Gastroesophageal sphincter (tissue), 4 donors: ENCODE results near the gene DNTT. TPM values are rescaled to one million over a fixed set of nuclear protein-coding genes. Genes with fewer than 3 reads are reported as not detected.

ENCODE experiments used
- ATAC-seq: fragments of 150-250 bp; one replicate; pipeline ENCODE4 v1.9.1; 2016; ENCODE audit warnings: mild to moderate bottlenecking, moderate library complexity
- H3K27ac ChIP-seq, 4 donors: fragments of 200-600 bp; sonication (generic) in 3 of 4; 1 replicate in 3 of 4; 2 replicates in 1 of 4; pipeline ENCODE4 v1.5.1; 2016 to 2019
- H3K27me3 ChIP-seq: fragments of 200-600 bp; sonication (generic); one replicate; pipeline ENCODE4 v1.5.1; 2019
- H3K36me3 ChIP-seq, 2 donors: fragments of 200-600 bp; sonication (generic); one replicate each; pipeline ENCODE4 v1.5.1; 2019; ENCODE audit warnings: control low read depth in 1 of 2
- H3K4me1 ChIP-seq, 3 donors: fragments of 200-600 bp; sonication (generic); 1 replicate in 2 of 3; 2 replicates in 1 of 3; pipeline ENCODE4 v1.5.1; 2016 to 2019; ENCODE audit warnings: control low read depth in 2 of 3
- H3K4me3 ChIP-seq, 2 donors: fragments of 200-600 bp; sonication (generic); one replicate each; pipeline ENCODE4 v1.5.1; 2019; ENCODE audit warnings: mild to moderate bottlenecking in 1 of 2, moderate library complexity in 1 of 2
- H3K9me3 ChIP-seq, 3 donors: fragments of 200-600 bp; sonication (generic); one replicate each; pipeline ENCODE4 v1.5.1; 2017 to 2019; ENCODE audit warnings: control low read depth in 2 of 3
- EP300 ChIP-seq: sonication (generic); formaldehyde crosslinking; IDR thresholded peaks from one replicate; pipeline ENCODE4 v1.6.1; 2017; ENCODE audit warnings: antibody characterized with exemption, mild to moderate bottlenecking
- POLR2A ChIP-seq, 2 donors: fragments of 450-650 bp; IDR thresholded peaks; one replicate each; pipeline ENCODE4 v1.6.1; 2017; ENCODE audit warnings: antibody characterized with exemption in 2 of 2, mild to moderate bottlenecking in 2 of 2, moderate library complexity in 1 of 2
- POLR2AphosphoS5 ChIP-seq: sonication (generic); formaldehyde crosslinking; IDR thresholded peaks from one replicate; pipeline ENCODE4 v1.6.1; 2017; ENCODE audit warnings: antibody characterized with exemption
- WGBS, 2 donors: methylation state at CpG; one replicate each; pipeline ENCODE4 v1.1.5; 2018; ENCODE audit warnings: low coverage in 1 of 2; 5-methylcytosine and 5-hydroxymethylcytosine counted together
- total RNA-seq, 4 donors: library from RNA; depleted of rRNA; stranded (reverse); fragments of >200 nt; gene quantifications; one replicate each; pipeline ENCODE4 v1.1.0, GENCODE V29; 2016
- TF ChIP-seq, protein P1 (sequence below), 4 experiments: fragments of 200-600 bp in 2 of 4; fragments of 450-650 bp in 2 of 4; sonication (generic) in 1 of 4; IDR thresholded peaks; one replicate each; pipeline ENCODE4 v1.5.1; 2017 to 2019; ENCODE audit warnings: antibody characterized with exemption in 4 of 4, mild to moderate bottlenecking in 2 of 4, moderate library complexity in 2 of 4

The DNTT gene
- total RNA-seq, 4 donors from 2014 or later = not detected

DNA sequence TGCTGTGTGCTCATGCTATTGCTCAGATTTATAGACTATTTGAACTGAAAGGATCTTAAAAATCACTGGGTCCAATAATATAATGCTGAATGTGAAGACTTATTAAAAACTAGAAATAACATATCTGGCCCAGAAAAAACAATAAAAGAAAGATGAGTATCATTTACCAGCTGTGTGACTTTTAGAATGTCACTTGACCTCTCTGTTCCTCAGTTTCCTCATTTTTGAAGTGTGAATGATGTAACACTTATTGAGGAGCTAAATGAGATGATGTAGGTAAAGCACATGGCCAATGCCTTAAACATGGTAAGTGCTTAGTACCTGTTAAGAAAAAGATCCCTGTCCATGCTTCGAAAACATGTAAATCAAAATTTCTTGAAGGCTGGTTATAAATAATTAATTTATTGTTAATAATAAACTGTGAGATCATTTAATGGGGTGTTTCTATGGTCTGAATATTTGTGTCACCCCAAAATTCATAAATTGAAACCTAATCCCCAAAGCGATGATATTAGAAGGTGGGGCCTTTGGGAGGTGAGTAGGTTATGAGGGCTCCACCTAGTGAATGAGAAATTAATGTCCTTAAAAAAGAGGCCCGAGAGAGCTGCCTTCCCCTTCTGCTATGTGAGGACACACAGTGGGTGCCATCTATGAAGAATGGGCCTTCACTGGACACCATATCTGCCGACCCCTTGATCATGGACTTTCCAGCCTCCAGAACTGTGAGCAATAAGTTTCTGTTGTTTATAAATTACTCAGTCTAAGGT lies 13.0 kb downstream of the DNTT start:
- TF ChIP-seq, protein P1, sequence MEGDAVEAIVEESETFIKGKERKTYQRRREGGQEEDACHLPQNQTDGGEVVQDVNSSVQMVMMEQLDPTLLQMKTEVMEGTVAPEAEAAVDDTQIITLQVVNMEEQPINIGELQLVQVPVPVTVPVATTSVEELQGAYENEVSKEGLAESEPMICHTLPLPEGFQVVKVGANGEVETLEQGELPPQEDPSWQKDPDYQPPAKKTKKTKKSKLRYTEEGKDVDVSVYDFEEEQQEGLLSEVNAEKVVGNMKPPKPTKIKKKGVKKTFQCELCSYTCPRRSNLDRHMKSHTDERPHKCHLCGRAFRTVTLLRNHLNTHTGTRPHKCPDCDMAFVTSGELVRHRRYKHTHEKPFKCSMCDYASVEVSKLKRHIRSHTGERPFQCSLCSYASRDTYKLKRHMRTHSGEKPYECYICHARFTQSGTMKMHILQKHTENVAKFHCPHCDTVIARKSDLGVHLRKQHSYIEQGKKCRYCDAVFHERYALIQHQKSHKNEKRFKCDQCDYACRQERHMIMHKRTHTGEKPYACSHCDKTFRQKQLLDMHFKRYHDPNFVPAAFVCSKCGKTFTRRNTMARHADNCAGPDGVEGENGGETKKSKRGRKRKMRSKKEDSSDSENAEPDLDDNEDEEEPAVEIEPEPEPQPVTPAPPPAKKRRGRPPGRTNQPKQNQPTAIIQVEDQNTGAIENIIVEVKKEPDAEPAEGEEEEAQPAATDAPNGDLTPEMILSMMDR (IDR thresholded peaks at IDR 0.05) = no peak
- TF ChIP-seq EP300 = no peak
- no peak for TF ChIP-seq POLR2A (IDR thresholded peaks at IDR 0.05)
- WGBS, 2 donors = 67 to 80% methylated on average over 4 of the region's 4 CpGs
- no peaks in the 10 kb centered on the region for H3K9me3 ChIP-seq

GRCh38 chr10:96319754-96320474 lies 15.7 kb downstream of the DNTT start:
- H3K4me1 ChIP-seq = peaks cover 0 to 5% (median 0%) of the 10 kb centered on the region in 3 donors
- H3K27ac ChIP-seq = no peak overlapping the region
- ATAC-seq = no peak
- H3K4me3 ChIP-seq = no peak overlapping the region
- no peaks in the 10 kb centered on the region for H3K9me3 ChIP-seq
- peaks cover 38% of the 10 kb centered on the region for H3K27me3 ChIP-seq
- TF ChIP-seq EP300 (no peak), POLR2AphosphoS5 (no peak), POLR2A (IDR thresholded peaks at IDR 0.05) (no peak)
- TF ChIP-seq, protein P1 (IDR thresholded peaks at IDR 0.05) = no peak
- no peaks in the 10 kb centered on the region for H3K36me3 ChIP-seq
- WGBS, 2 donors = 18 to 29% methylated on average over 2 to 3 of the region's 3 CpGs

More for the DNA sequence above, 13.0 kb downstream of the DNTT start:
- Histone ChIP-seq H3K4me3 (no peak overlapping the region), H3K4me1 (peaks cover 0 to 5% (median 0%) of the 10 kb centered on the region in 3 donors), H3K27ac (no peak overlapping the region), H3K27me3 (peaks cover 25% of the 10 kb centered on the region), H3K36me3 (no peaks in the 10 kb centered on the region)
- no peak for ATAC-seq

DNA sequence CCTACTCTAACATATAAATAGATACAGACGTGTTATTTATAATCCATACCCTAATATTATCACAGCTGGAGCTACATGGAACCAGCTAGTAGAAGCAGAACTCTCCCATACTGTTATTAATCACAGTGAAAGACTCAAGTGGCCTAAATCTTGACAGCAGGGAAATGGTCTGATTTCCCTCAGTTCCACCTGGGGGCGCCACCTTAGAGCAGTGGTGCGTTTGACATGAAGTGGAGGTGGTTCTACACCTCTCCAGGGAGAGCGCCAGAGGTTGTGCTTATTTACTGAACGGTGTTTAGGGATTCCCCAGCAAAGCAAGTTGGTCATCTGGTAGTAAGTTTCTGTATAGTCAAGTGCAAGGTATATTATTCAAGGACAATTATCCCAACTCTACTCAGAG lies 17.6 kb downstream of the DNTT start:
- Histone ChIP-seq H3K9me3 (no peaks in the 10 kb centered on the region), H3K27me3 (peaks cover 39% of the 10 kb centered on the region), H3K36me3 (no peaks in the 10 kb centered on the region), H3K27ac (no peak overlapping the region), H3K4me1 (peaks cover 0 to 5% (median 0%) of the 10 kb centered on the region in 3 donors), H3K4me3 (no peak overlapping the region)
- TF ChIP-seq, protein P1 (IDR thresholded peaks at IDR 0.05) = no peak
- no peak for TF ChIP-seq EP300
- no peak for TF ChIP-seq POLR2A (IDR thresholded peaks at IDR 0.05)
- TF ChIP-seq POLR2AphosphoS5 = no peak
- ATAC-seq = no peak
- WGBS, 2 donors = 48 to 83% methylated on average over 1 to 2 of the region's 5 CpGs

- ATAC-seq = no peak
- Histone ChIP-seq H3K27ac (no peak overlapping the region), H3K4me1 (peaks cover 0 to 5% (median 0%) of the 10 kb centered on the region in 3 donors), H3K36me3 (no peaks in the 10 kb centered on the region), H3K4me3 (no peak overlapping the region), H3K9me3 (no peaks in the 10 kb centered on the region), H3K27me3 (peaks cover 38% of the 10 kb centered on the region)
- TF ChIP-seq POLR2AphosphoS5 = no peak
- no peak for TF ChIP-seq EP300
- no peak for TF ChIP-seq POLR2A (IDR thresholded peaks at IDR 0.05)
- TF ChIP-seq, protein P1 (IDR thresholded peaks at IDR 0.05) = no peak
- WGBS, 2 donors = 80 to 93% methylated on average over 1 of the region's 1 CpG
Observed at GRCh38 chr10:96322275-96322674, 18.0 kb downstream of the DNTT start.
